Stimulated activated CD8-positive, alpha-beta memory T cell treated with anti-CD3 and anti-CD28 coated beads, Interleukin-12 subunit alpha, Interleukin-12 subunit beta, amount 100 ng/mL, for 1 hour (primary cell): ENCODE data around the gene PHF14.

Experiments
- DNase-seq: peaks from one replicate; pipeline ENCODE4 v3.0.0-alpha.2; 2020; ENCODE audit warnings: low read depth

The PHF14 gene

DNA sequence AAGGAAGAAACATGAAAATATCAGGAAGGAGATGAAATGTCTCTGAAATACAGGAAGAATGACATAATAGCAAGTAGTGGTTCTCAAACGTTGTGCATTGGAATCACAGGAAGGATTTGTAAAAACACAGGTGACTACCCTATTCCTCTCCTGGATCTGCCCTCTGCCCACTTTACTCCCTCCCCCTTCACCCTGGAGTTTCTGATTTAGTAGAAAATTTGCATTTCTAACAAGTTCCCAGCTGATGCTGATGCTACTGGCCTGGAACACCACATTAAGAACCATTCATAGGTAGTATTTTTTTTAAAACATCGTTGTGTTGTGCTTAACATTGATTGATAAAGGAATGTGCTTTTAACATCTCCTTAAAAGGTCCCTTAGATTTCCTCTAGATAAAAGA, 130.9 kb downstream of the PHF14 start:
- no peak for DNase-seq

DNA sequence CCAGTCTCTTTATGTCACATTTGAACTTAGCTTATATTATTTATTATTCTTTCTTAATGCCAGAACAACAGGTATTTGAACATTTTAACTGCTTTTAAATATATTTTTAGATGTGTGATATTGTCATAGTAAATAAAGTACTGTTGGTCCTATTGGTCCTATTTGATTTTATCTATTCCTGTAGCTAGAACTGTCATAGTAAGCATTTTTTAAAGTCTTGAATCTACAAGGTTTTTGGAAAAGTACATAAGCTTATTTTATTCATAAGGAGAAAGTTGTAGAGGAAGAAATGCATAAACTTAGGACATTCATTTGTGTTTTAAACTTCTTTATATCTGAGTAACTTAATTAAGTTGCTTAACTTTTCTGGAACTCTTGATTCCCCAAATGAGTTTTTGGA, 136.0 kb downstream of the PHF14 start:
- DNase-seq: no peak

DNA sequence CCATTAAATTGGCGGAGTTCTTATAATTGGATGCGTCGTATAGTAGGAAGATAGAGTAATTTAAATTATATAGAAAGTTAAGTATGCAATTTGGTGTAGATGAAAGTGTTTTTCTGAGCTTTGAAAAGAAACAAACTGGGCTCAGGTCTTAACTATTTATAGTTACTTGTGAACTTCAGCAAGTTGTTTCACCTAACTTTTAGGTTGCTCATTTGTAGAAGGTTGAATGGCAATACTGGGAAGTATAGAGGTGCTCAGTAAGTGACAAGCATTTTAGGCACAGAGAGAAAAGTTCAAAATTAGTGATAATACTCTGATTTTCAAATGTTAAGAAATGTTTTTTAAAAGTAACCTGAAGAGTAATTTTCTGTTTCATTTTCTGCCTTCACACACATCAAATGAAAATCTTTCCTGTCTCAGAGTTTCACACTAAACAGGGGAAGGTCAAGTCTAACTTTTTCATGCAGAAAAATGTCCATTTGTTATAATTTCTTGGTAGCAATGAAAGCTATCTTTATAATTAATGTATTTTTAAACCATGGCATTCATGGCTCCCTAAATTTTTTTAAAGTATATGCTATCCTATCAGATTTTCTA, 146.5 kb downstream of the PHF14 start:
- no peak for DNase-seq

DNA sequence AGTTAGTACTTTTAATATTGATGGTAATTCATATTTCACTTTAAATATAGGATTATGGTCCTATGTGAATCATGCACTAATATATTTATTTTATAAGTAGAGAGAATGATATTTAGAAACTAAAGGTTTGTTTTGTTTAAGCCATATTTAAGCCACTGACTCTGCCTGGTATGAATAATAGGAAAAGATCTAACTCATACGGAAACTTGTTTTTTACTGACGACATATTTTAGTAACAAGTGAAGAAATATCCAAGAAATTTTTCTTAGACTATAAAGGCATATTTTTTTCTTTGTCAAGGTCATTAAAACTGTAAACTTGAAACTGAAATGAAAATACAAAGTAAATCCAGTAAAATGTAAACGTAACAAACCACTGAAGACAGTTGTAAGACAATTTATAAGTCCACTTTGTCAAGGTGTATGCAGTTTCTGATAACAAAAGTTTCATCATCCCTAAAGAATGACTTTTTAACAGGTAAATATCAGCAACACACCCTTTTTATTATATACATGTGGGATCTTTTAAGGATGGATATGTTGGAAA, 147.1 kb downstream of the PHF14 start:
- DNase-seq: no peak

DNA sequence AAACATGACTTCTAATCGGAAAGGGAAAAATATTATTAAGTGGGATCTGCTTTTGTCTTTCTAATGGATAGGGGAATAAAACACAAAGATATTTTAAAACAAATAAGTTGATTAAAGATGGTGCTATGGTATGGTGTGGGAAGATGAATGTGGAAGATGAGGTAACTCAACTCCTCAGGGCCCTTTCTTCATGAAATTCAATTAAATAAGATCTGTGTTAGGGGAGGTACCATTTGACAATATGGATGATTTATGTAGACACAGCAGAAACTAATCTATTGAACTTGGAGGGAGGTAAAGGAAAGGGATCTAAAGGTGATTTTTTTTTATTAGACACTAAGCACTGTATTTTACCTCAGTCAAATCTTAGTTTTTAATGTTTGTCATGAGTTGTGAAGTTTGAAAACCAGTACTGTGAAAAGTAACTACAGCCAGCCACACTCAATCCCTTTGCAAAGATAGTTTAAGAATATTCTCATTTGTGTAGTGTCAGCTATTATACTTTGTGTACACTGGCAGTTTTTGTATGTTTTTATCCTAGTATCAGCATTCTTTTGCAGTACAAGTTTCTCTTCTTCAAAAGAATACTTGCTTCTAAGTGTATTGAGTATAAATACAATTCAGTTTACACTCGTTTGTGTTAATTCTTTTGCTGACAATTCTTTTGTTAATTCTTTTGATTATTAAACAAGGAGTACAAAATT, 151.3 kb downstream of the PHF14 start:
- no peak for DNase-seq

DNA sequence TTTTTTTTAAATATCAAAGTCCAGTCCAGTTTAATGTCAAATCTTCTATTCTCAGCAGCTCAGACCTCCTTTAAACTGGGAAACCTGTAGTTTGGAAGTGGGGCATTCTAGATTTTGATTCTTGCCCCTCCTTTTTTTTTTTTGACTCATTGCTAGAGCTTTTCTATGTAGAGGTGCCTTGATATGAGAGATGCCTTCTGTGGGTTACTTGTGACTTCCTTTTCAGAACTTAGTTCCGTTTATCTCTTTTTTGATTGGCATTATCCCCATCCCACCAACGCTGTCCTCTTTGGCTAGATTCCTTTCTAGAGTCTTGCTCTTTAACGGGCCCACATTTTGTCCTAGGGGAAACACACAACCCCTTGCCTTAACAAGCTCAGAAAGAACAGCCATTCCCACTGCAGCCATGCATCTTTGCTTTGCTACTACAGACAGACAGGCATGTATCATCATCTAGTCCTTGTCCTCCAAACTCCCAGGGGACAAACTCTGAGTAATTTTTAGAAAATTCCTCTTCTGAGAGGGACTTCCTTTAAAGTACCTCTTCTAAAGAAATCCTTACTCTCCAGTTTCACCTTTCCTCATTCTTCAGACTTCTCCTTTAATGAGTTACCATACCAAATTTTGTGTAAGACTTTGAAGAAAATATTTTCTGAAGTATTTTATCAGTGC, 153.6 kb downstream of the PHF14 start:
- DNase-seq: no peak

DNA sequence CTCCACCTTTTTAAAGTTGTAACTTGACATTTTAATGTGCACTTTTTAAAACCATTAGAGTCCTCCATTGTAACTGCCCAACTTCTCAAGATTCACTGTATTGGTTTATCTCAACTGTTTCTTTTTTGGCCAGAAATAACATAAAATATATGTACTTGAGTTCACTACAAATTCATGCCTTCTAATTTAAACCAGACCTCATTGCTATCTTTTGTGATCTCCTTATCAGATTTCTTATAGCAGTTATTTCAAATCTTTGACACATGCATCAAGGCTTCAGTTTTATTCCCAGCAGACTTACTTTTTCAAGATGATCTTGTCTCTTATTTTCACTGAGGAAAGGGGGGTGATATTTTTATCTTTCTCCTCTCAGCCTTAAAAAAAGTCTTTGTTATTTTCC, 154.3 kb downstream of the PHF14 start:
- DNase-seq: no peak

DNA sequence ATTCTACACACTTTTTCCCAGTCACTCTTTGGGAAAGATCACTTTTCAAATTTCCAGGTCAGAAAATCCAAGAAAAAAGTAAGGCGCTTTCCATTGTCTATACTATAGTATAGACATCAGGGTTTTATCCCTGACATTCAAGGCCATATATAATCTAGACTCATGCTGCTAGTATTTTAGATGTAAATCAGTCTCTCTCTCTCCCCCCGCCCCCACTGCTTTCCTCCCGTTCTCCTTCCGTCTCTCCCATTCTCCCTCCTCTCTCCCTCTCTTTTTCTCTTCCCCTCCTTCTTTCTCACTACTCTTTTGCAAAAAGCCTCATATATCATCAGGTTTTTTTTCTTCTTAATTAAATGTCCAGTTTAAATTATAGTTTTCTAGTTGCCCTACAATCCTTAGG, 154.8 kb downstream of the PHF14 start:
- no peak for DNase-seq

DNA sequence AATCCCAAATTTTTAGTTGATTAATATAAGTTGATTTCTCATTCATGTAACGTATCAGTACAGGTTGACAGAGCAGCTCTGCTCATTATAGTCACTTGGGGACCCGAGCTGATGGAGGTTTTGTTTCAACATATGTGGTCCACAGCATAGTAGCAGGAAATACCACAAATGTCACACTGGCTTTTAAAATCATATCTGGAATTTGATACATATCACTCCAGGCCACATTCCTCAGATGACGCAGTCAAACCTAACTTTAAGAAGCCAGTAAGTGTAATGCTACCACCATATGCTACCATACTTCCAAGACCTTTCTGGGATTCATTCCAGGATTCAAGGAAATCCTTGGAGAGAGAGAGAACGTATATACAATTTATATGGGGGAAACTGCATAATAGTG, 156.3 kb downstream of the PHF14 start:
- no peak for DNase-seq

DNA sequence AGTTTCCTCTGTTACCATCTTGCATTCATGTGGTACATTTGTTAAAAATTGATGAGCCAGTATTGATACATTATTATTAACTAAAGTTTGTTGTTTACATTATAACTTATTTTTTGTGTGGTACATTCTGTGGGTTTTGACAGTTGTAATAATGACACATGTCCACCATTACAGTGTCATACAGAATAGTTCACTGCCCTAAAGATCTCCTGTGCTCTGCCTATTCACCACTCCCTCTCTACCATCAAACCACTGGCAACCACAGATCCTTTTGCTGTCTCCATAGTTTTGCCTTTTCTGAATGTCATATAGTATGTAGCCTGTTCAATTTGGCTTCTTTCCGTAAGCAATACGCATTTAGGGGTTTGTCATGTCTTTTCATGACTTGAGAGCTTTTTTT, 156.9 kb downstream of the PHF14 start:
- no peak for DNase-seq

DNA sequence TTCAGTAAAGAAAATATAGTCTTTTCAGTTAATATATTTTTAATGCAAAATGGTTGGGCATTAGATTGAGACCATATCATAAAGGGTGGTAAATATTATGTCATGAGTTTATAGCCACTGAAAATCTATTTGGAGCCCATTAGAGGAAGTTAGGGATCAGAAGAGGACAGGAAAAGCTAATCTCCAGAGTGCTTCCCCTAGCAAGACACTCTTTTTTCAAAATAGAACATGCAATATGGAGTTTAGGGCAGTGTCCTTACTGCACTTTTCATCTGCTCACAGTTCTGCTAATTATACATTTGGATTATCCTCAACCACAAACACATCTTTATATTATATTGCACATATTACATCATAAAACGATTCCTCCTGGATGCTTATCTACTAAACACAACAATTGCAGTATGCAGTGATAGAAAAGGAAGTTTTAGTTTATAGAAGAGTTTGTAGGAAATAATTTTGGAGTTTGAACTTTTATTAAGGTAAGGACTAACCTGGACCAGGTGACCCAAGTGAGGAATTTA, 159.8 kb downstream of the PHF14 start:
- DNase-seq: no peak

DNA sequence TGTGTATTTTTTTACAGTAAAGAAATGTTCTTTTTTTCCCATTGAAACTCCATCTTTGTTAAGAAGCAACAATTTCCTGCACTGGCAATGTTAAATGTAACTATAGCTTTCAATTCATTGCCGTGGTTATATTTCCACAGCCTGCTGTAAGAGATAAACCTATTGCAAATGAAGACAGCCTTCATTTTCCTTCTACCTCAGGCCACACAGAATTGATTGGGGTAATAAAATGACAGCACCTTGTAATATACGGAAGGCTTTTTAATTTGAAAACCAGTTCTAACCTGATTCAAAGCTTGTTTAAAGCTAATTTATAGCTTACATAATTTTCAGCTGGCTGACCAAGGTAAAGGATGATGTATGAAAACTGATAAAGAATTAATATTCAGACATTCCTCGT, 161.9 kb downstream of the PHF14 start:
- DNase-seq: no peak

DNA sequence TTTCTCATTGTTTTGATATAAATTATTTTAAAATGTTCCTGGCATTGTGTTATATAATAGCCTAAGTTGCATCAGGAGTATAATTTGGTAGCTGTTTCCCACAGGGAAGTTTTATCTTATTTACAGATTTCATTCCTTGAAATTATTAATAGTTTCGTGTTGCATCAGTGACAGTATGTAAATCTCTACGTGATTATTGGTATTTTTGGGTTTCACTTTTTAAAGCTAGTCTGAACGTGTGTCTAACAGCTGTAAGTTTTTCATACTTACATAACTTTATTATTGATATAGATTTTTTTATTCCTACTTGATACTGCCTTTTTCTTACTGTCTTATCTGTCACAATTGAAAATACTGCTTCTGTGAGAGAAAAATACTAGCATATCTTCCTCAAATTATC, 167.9 kb downstream of the PHF14 start:
- DNase-seq: no peak

DNA sequence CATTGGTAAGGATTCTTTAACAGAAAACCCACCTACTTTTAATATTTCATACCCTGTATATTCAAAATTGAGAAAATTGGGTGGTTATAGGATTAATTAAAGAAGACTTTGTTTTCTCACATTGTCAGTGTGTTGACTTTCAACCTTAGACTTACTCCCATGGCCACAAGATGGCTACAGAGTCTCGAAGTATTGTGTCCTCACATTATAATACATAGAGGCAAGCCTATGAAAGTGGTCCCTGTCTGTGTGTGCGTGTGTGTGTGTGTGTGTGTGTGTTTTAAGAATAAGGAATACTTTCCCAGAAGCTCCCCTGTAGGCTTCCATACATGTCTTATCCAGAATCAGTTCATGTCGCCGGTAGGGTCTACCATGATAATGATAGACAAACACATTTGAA, 180.0 kb downstream of the PHF14 start:
- no peak for DNase-seq

DNA sequence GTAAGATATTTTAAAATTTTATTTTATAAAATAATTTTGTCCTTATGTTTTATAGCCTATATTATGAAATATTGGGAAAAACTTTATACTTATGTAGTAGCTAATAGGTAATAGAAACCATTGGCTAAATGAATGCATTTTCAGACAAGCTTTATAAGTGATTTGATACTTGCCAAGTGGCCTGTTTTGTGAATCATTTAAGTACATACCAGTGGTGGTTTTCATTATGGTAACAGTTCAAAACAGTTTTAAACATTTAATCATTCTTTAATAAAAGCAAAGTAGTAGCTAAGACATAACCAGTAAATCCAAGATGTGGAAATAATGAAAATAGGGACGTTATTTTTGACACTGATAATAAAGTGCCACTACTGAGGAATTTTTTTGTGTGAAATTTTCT, 182.2 kb downstream of the PHF14 start:
- no peak for DNase-seq

DNA sequence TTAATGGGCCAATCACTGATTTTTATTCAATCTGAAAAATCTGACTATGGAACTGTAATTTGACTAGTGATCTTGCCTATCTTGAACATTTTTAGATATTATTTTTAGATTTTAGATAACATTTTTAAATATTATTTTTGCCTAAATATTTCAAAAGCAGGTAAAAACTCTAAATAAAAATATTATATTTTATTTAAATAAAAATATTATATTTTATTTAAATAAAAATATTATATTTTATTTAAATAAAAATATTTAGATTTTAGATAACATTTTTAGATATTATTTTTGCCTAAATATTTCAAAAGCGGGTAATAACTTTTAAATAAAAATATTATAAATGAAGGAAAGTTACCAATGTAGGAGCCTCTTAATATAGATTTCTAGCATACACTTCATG, 187.8 kb downstream of the PHF14 start:
- DNase-seq: no peak

DNA sequence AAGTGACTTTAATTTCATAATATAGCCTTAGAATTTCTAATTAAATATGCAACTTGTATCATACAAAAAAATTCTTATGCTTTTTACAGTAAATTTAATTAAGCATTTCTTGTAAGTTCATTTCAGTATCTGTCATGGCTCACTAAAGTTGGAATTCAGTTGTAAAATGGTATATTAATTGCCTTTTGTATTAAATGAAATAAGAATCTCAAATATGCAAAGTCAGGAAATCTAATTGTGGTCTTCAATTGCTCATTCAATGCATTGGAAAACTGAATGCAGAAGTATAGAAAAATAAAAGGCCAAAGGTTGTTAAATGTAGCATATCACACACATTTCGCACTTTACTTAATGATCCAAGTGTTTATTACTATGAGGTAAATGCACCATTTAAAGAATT, 189.5 kb downstream of the PHF14 start:
- no peak for DNase-seq

DNA sequence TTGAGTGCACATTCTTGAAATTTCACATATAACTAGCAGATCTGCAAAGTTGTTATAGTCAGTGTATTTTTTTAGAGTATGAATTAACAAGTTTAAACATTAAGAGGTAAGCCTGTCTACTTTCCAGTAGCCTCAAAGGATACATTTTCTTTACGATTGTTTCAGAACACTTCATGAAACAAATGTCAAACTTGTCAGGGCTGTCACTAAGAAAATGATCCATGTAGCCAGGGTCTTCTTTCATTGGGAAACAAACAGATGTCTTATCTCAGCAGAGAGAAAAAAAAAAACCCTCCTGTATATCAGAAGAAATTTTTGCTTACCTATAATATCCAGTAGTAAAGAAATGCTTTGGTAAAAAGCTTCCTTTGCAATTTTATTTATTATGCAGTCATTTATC, 192.4 kb downstream of the PHF14 start:
- DNase-seq: no peak

DNA sequence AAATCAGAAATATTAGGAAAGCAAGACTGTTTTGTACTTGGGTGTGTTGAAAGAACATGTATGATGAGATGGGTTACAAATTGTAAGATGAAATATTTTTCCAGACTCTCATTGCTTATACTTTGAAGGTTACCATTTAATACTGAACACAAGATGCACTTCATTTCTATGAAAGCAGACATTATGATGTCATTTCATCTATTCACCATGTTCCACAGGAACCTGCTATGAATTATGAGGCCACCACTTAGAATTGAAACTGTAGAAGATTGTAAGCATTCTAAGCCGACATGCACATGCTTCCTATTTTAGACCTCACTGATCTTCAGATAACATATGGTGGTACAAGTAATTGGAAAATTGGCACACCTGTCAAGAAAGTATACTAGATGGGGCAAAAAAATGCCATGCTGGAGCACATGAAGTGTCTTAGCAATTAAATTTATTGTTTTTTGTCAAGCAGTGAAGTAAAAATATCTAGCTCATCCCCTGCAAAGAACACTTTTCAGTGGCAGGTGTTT, 195.0 kb downstream of the PHF14 start:
- no peak for DNase-seq

DNA sequence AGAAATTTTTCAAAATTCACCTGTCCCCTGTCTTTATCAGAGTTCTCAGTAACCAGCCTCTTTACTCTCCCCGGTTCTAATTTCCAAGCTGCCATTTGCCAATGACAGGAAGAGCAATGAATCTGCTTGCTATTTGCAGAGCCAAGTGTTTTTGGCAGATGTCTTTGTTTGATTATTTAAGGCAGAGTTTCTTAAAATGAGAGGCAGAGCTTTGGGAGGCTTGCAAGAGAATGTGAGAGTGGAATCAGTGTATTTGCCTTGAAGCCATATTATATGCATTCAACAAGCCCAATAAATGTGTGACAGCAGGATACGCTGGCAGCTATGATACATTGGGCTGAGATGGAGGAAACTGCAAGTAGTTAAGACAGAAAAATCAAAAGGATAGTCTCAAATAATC, 196.5 kb downstream of the PHF14 start:
- no peak for DNase-seq

DNA sequence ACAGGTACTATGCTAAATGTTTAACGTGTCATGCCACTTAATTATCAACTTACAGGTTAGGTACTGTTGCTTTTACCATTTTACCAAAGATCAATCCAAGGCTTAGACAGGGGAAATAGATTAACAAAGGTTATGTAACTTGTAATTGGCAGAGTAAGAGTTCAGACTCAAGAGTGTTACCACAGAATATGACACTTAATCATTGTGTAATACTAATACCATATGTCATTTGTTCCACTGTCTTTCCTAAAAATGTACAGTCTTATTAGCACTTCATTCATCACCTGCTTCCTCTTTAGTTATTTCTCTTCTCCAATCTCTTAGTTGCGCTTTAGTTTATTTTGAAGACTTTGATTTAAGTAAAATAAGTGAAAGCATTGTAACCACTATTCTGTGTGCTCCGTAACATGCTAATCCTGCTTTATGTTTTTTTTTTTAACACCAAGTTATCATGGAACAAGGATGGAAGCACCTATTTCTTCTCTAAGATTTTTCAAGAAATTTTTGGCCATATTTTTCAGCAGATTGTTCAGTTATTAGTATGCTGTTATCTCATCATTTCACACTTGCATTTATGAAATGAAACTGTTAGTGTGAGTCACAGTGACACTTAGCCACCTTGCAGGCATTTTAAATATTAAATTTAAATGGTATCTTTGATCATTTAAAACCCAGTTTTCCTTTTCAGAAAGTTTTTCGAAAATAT, 197.3 kb downstream of the PHF14 start:
- DNase-seq: no peak

DNA sequence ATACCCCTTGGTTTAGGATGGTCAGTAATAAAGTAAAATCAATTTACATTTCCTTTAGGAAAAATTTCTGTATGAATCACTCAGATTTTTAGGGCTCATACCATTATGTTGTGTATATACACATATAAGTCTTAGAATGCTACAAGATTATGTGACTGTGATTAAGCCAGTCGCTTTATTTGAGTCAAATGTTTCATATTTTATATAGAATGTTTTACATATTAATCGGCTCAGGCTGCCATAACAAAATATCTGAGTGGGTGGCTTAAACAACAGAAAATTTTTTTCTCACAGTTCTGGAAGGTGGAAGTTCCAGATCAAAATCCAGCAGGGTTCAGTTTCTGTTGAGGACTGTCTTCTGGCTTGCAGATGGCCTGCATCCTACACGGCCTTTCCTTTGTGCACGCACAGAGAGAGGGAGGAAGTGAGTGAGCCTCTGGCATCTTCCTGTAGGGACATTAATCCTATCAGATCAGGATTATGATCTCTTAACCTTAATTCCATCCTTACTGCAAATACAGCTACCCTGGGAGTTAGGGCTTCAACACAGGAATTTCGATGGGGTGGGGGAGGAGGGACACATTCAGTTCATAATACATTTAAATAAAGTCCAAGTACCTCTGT, 198.0 kb downstream of the PHF14 start:
- no peak for DNase-seq
